ENCODE data around the gene PCDHB2.
"Not testable (repeated sequence)": the region's sequence is repeated elsewhere in the genome, so short reads cannot be mapped to it uniquely, and the experiment has no call there.

The PCDHB2 gene

GRCh38 chr5:141137346-141137745 is 42.9 kb downstream of the PCDHB2 start:
- DNase-seq, result not testable (repeated sequence)

Data from stimulated activated CD4-positive, alpha-beta T cell treated with anti-CD3 and anti-CD28 coated beads, Interleukin-12 subunit alpha, Interleukin-12 subunit beta, amount 100 ng/mL, for 4 hours (primary cell).